CD4-positive, CD25-positive, alpha-beta regulatory T cell (primary cell): ENCODE results near the gene WASF2. TPM values are rescaled to one million over a fixed set of nuclear protein-coding genes. Genes with fewer than 3 reads are reported as not detected.

Experiments used
- ATAC-seq, 2 donors: fragments of 150-1000 bp; cut with Tn5 transposase; one replicate each; pipeline ENCODE4 v1.10.0; 2021; ENCODE audit warnings: low read depth in 2 of 2, moderate number of reproducible peaks in 2 of 2, moderate library complexity in 1 of 2
- DNase-seq, 3 donors: peaks; one replicate each; pipeline versions ENCODE4 v3.0.0 to v3.0.0-alpha.2; 2012 to 2022; ENCODE audit warnings: mixed read lengths in 1 of 3
- H3K27ac ChIP-seq: one replicate; pipeline ENCODE4 v1.7.0; 2013; ENCODE audit warnings: mild to moderate bottlenecking, low read length; ENCODE audit not compliant: insufficient read depth, poor library complexity, severe bottlenecking
- H3K27me3 ChIP-seq: one replicate; pipeline ENCODE4 v1.7.0; 2013; ENCODE audit warnings: low read length; ENCODE audit not compliant: control insufficient read depth, insufficient read depth
- H3K36me3 ChIP-seq: one replicate; pipeline ENCODE4 v1.7.0; 2013; ENCODE audit warnings: mild to moderate bottlenecking, low read length, moderate library complexity; ENCODE audit not compliant: control insufficient read depth, insufficient read depth
- H3K4me1 ChIP-seq: 2 replicates; pipeline ENCODE4 v1.7.0; 2013; ENCODE audit warnings: mild to moderate bottlenecking, low read length; ENCODE audit not compliant: insufficient read depth, control insufficient read depth, poor library complexity, severe bottlenecking
- H3K4me3 ChIP-seq: one replicate; pipeline ENCODE4 v1.7.0; 2013; ENCODE audit warnings: low read depth, mild to moderate bottlenecking, low read length, moderate library complexity
- H3K9me3 ChIP-seq, 2 experiments: 1 replicate in 1 of 2; 2 replicates in 1 of 2; pipeline ENCODE4 v1.7.0; 2013; ENCODE audit warnings: low read length in 2 of 2, mild to moderate bottlenecking in 1 of 2, moderate library complexity in 1 of 2; ENCODE audit not compliant: control insufficient read depth in 2 of 2
- H3K27ac Mint-ChIP-seq, 3 donors: one replicate each; pipeline ENCODE4 v1.8.0; 2020 to 2022; ENCODE audit warnings: mild to moderate bottlenecking in 3 of 3, mixed read lengths in 3 of 3, moderate library complexity in 2 of 3
- H3K27me3 Mint-ChIP-seq: one replicate; pipeline ENCODE4 v1.8.0; 2022; ENCODE audit warnings: mild to moderate bottlenecking, mixed read lengths
- H3K36me3 Mint-ChIP-seq: one replicate; pipeline ENCODE4 v1.8.0; 2020; ENCODE audit warnings: mixed read lengths
- H3K4me1 Mint-ChIP-seq, 4 donors: one replicate each; pipeline ENCODE4 v1.8.0; 2020 to 2022; ENCODE audit warnings: mixed read lengths in 4 of 4, mild to moderate bottlenecking in 1 of 4
- H3K4me3 Mint-ChIP-seq, 4 donors: one replicate each; pipeline ENCODE4 v1.8.0; 2020 to 2022; ENCODE audit warnings: mild to moderate bottlenecking in 4 of 4, mixed read lengths in 4 of 4, moderate library complexity in 3 of 4
- H3K9me3 Mint-ChIP-seq, 7 donors: one replicate each; pipeline ENCODE4 v1.8.0; 2020 to 2022; ENCODE audit warnings: mixed read lengths in 7 of 7, mild to moderate bottlenecking in 3 of 7, moderate library complexity in 2 of 7
- polyA plus RNA-seq, 4 donors: library from polyadenylated mRNA; unstranded; fragments of 300-500 nt; fragmentation: Illumina TruSeq; gene quantifications; one replicate each; pipeline ENCODE4 v1.2.3, GENCODE V29; 2021
- total RNA-seq: library from RNA; stranded (reverse); gene quantifications from one replicate; pipeline ENCODE4 v1.2.3, GENCODE V29; 2022

The WASF2 gene
- total and polyA plus RNA-seq, 5 donors from 2014 or later: 55.3 to 175 (median 67.0) TPM

- Mint-ChIP-seq H3K36me3 (peaks cover 7% of the 10 kb centered on the region), H3K4me3 (peak overlapping the region in 3 of 4 donors; percentile 24 to 61 (median 44)), H3K9me3 (no peaks in the 10 kb centered on the region), H3K27me3 (no peaks in the 10 kb centered on the region), H3K4me1 (peaks cover 0 to 35% (median 10%) of the 10 kb centered on the region in 4 donors), H3K27ac (peak overlapping the region; percentile 78 to 88 (median 83))
- H3K27ac ChIP-seq: peak overlapping the region; percentile 30
- H3K4me3 ChIP-seq: no peak overlapping the region
- peaks cover 25% of the 10 kb centered on the region for H3K36me3 ChIP-seq
- peaks cover 7% of the 10 kb centered on the region for H3K4me1 ChIP-seq
- no peaks in the 10 kb centered on the region for H3K9me3 ChIP-seq
- peak; percentile 47 to 51 for ATAC-seq
- peak in 2 of 3 donors; percentile 37 to 56 for DNase-seq
- no peaks in the 10 kb centered on the region for H3K27me3 ChIP-seq
These were observed 86.8 kb downstream of the WASF2 start for GRCh38 chr1:27403065-27403726.

- Histone ChIP-seq H3K4me3 (no peak overlapping the region), H3K36me3 (peaks cover 16% of the 10 kb centered on the region), H3K27me3 (no peaks in the 10 kb centered on the region), H3K4me1 (peaks cover 7% of the 10 kb centered on the region), H3K27ac (no peak overlapping the region), H3K9me3 (no peaks in the 10 kb centered on the region)
- Mint-ChIP-seq H3K27ac (peak overlapping the region in 1 of 3 donors; percentile 78), H3K27me3 (no peaks in the 10 kb centered on the region), H3K9me3 (no peaks in the 10 kb centered on the region), H3K36me3 (peaks cover 3% of the 10 kb centered on the region), H3K4me3 (no peak overlapping the region), H3K4me1 (peaks cover 0 to 35% (median 10%) of the 10 kb centered on the region in 4 donors)
- no peak for ATAC-seq
- peak in 1 of 3 donors; percentile 33 for DNase-seq
These were observed 87.6 kb downstream of the WASF2 start for GRCh38 chr1:27402349-27402754.

DNA sequence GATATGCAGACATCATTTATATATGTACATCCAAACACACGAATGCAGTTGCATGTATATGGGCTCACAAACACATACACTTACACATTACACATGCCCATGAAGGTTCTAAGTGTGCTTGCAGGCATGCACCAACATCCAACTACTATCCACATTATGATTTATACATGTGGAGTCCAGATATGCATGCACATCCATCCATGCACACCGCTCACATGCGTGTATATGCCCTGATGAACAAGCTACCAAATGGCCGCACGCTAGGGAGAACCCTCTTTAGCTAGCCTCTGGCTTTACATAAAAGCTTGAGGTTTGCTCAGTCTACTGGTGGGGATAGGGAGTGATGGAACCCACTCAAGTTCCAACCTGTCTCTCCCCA lies 89.0 kb downstream of the WASF2 start:
- no peak overlapping the region for H3K27ac ChIP-seq
- no peaks in the 10 kb centered on the region for H3K9me3 Mint-ChIP-seq
- no peak overlapping the region for H3K4me3 ChIP-seq
- H3K27me3 ChIP-seq: no peaks in the 10 kb centered on the region
- ATAC-seq (no peak), DNase-seq (no peak)
- no peaks in the 10 kb centered on the region for H3K9me3 ChIP-seq
- peaks cover 8% of the 10 kb centered on the region for H3K36me3 ChIP-seq
- peaks cover 0 to 35% (median 10%) of the 10 kb centered on the region in 4 donors for H3K4me1 Mint-ChIP-seq
- H3K27ac Mint-ChIP-seq: no peak overlapping the region
- peak overlapping the region in 1 of 4 donors; percentile 30 for H3K4me3 Mint-ChIP-seq
- no peaks in the 10 kb centered on the region for H3K36me3 Mint-ChIP-seq
- peaks cover 7% of the 10 kb centered on the region for H3K4me1 ChIP-seq
- H3K27me3 Mint-ChIP-seq: no peaks in the 10 kb centered on the region

- no peaks in the 10 kb centered on the region for H3K9me3 Mint-ChIP-seq
- Histone ChIP-seq H3K9me3 (no peaks in the 10 kb centered on the region), H3K27me3 (no peaks in the 10 kb centered on the region), H3K4me3 (no peak overlapping the region), H3K27ac (no peak overlapping the region), H3K36me3 (peaks cover 5% of the 10 kb centered on the region), H3K4me1 (peaks cover 10% of the 10 kb centered on the region)
- ATAC-seq (no peak), DNase-seq (no peak)
- H3K27me3 Mint-ChIP-seq: no peaks in the 10 kb centered on the region
- no peak overlapping the region for H3K27ac Mint-ChIP-seq
- H3K4me3 Mint-ChIP-seq: peak overlapping the region in 1 of 4 donors; percentile 30
- peaks cover 0 to 37% (median 11%) of the 10 kb centered on the region in 4 donors for H3K4me1 Mint-ChIP-seq
- no peaks in the 10 kb centered on the region for H3K36me3 Mint-ChIP-seq
These were observed 89.6 kb downstream of the WASF2 start for GRCh38 chr1:27400082-27400962.

- Mint-ChIP-seq H3K36me3 (no peaks in the 10 kb centered on the region), H3K4me3 (no peak overlapping the region), H3K27ac (peak overlapping the region in 1 of 3 donors; percentile 56), H3K4me1 (peaks cover 0 to 43% (median 17%) of the 10 kb centered on the region in 4 donors), H3K9me3 (no peaks in the 10 kb centered on the region), H3K27me3 (no peaks in the 10 kb centered on the region)
- Histone ChIP-seq H3K36me3 (no peaks in the 10 kb centered on the region), H3K27ac (no peak overlapping the region), H3K4me1 (peaks cover 14% of the 10 kb centered on the region), H3K27me3 (no peaks in the 10 kb centered on the region), H3K9me3 (no peaks in the 10 kb centered on the region), H3K4me3 (no peak overlapping the region)
- DNase-seq (no peak), ATAC-seq (no peak)
These were observed 90.5 kb downstream of the WASF2 start for GRCh38 chr1:27399251-27400025.

DNA sequence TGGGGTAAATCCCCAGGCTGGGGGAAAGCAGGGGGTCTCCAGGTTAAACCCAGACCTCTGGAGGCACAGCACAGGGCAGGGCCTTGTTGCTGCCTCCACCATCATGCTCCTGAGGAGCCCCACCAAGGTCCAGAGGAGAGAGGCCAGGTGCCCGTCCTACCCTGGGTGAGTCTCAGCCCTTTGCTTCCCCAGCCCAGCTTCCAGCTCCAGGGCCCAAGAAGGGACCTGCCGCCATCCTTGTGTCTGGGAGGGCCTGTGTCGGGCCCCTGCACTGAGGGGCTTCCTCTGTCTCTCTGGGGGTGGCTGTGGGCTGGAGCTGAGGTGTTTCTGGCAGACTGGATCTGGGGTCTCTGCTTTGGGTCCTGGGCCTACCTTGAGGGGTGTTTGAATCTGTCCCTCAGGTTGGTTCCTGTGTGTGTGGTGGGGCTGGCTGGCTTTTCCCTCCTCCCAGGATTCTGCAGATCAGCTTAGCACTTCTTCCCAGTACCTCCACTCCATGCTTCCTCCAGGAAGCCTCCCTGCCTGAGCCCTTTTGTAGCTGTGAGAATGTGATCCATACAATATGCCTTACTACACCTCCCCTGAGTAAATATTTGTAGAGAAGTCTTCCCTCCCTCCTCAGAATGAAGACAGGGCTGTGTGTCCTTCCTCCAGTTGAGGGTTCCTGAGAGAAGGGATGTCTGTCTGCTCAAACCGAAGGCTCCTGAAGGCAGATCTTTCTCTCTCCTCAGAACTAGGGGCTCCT lies 91.4 kb downstream of the WASF2 start:
- no peaks in the 10 kb centered on the region for H3K27me3 ChIP-seq
- H3K9me3 ChIP-seq: no peaks in the 10 kb centered on the region
- ATAC-seq (no peak), DNase-seq (no peak)
- peak overlapping the region; percentile 56 to 86 (median 65) for H3K27ac Mint-ChIP-seq
- no peaks in the 10 kb centered on the region for H3K36me3 ChIP-seq
- no peak overlapping the region for H3K27ac ChIP-seq
- no peak overlapping the region for H3K4me3 ChIP-seq
- H3K36me3 Mint-ChIP-seq: no peaks in the 10 kb centered on the region
- H3K4me1 Mint-ChIP-seq: peaks cover 0 to 36% (median 12%) of the 10 kb centered on the region in 4 donors
- no peaks in the 10 kb centered on the region for H3K27me3 Mint-ChIP-seq
- H3K4me3 Mint-ChIP-seq: no peak overlapping the region
- H3K9me3 Mint-ChIP-seq: no peaks in the 10 kb centered on the region
- peaks cover 14% of the 10 kb centered on the region for H3K4me1 ChIP-seq

- no peaks in the 10 kb centered on the region for H3K9me3 Mint-ChIP-seq
- no peaks in the 10 kb centered on the region for H3K36me3 Mint-ChIP-seq
- DNase-seq (no peak), ATAC-seq (no peak)
- Histone ChIP-seq H3K27me3 (no peaks in the 10 kb centered on the region), H3K27ac (no peak overlapping the region), H3K36me3 (no peaks in the 10 kb centered on the region), H3K4me3 (no peak overlapping the region), H3K9me3 (no peaks in the 10 kb centered on the region), H3K4me1 (peaks cover 11% of the 10 kb centered on the region)
- no peaks in the 10 kb centered on the region for H3K27me3 Mint-ChIP-seq
- H3K4me1 Mint-ChIP-seq: peaks cover 0 to 33% (median 11%) of the 10 kb centered on the region in 4 donors
- H3K4me3 Mint-ChIP-seq: peak overlapping the region in 1 of 4 donors; percentile 10
- H3K27ac Mint-ChIP-seq: peak overlapping the region in 2 of 3 donors; percentile 64
These were observed 92.2 kb downstream of the WASF2 start for GRCh38 chr1:27397749-27398148.
